ENCODE results near the gene FMN1. TPM values are rescaled to one million over a fixed set of nuclear protein-coding genes. Genes with fewer than 3 reads are reported as not detected.
A peak's percentile ranks its signal among the peaks of the same experiment; 100 is the strongest.

Gene FMN1
- total RNA-seq, 2 donors from 2014 or later, result 2.4 to 3.1 TPM

DNA sequence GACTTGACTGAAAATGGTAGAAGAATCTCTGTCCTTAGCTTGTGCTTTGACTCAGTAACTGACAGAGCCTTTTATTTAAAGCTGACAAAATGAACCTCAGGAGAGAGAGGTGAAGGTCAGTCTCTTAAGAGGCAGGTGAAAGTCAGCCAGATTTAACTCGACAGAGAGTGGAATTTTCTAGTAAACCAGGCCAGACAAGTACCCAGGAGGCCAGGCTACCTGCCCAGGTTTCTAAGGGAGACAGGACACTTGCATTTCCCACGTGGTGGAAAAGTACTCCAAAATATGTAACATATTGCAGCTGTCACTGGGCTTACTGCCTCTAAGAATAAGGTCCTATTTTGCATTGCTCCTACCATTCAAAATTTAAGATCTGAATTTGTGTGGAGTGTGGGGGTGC is 167.9 kb downstream of the FMN1 start:
- DNase-seq (ENCODE audit: low spot score), result no peak
- H3K36me3 ChIP-seq, result no peaks in the 10 kb centered on the region
- H3K27me3 ChIP-seq, result no peaks in the 10 kb centered on the region
- H3K27ac ChIP-seq, result no peak overlapping the region
- H3K9me3 ChIP-seq, result no peaks in the 10 kb centered on the region
- peaks cover 0 to 7% of the 10 kb centered on the region in 2 donors for H3K4me1 ChIP-seq
- no peak overlapping the region for H3K4me3 ChIP-seq
- TF ChIP-seq CTCF (IDR thresholded peaks at IDR 0.05), result no peak

GRCh38 chr15:33022629-33023028 is 171.9 kb downstream of the FMN1 start:
- no peaks in the 10 kb centered on the region for H3K36me3 ChIP-seq

GRCh38 chr15:33021806-33022389 is 172.6 kb downstream of the FMN1 start:
- H3K27me3 ChIP-seq, result no peaks in the 10 kb centered on the region
- peak in 1 of 2 donors; percentile 63 for TF ChIP-seq CTCF (IDR thresholded peaks at IDR 0.05)
- no peak for DNase-seq (ENCODE audit: low spot score)
- peaks cover 0 to 7% of the 10 kb centered on the region in 2 donors for H3K4me1 ChIP-seq
- no peaks in the 10 kb centered on the region for H3K9me3 ChIP-seq
- no peaks in the 10 kb centered on the region for H3K36me3 ChIP-seq
- H3K27ac ChIP-seq, result peak overlapping the region; percentile 46 to 59
- H3K4me3 ChIP-seq, result no peak overlapping the region

More at GRCh38 chr15:33022629-33023028, 171.9 kb downstream of the FMN1 start:
- Histone ChIP-seq H3K27me3 (no peaks in the 10 kb centered on the region), H3K4me3 (no peak overlapping the region), H3K9me3 (no peaks in the 10 kb centered on the region), H3K27ac (peak overlapping the region; percentile 46 to 59), H3K4me1 (peaks cover 0 to 7% of the 10 kb centered on the region in 2 donors)
- no peak for DNase-seq (ENCODE audit: low spot score)
- no peak for TF ChIP-seq CTCF (IDR thresholded peaks at IDR 0.05)

DNA sequence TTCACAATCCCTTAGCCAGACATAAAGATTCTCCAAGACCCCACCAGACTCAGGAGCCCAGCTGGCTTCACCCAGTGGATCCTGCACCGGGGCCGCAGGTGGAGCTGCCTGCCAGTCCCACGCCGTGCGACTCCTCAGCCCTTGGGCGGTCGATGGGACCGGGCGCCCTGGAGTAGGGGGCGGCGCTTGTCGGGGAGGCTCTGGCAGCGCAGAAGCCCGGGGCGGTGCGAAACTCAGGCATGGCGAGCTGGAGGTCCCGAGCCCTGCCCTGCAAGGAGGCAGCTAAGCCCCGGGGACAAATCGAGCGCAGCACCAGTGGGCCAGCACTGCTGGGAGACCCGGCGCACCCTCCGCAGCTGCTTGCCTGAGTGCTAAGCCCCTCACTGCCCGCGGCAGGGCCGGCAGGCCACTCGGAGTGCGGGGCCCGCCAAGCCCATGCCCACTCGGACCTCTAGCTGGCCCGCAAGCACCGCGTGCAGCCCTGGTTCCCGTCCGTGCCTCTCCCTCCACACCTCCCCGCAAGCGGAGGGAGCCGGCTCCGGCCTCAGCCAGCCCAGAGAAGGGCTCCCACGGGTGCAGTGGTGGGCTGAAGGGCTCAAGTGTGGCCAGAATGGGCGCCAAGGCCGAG is 175.0 kb downstream of the FMN1 start:
- no peak overlapping the region for H3K4me3 ChIP-seq
- no peaks in the 10 kb centered on the region for H3K27me3 ChIP-seq
- no peak overlapping the region for H3K27ac ChIP-seq
- H3K9me3 ChIP-seq, result no peaks in the 10 kb centered on the region
- peaks cover 0 to 7% of the 10 kb centered on the region in 2 donors for H3K4me1 ChIP-seq
- no peaks in the 10 kb centered on the region for H3K36me3 ChIP-seq
- no peak for DNase-seq (ENCODE audit: low spot score)
- TF ChIP-seq CTCF (IDR thresholded peaks at IDR 0.05), result no peak

GRCh38 chr15:33016405-33017024 is 178.0 kb downstream of the FMN1 start:
- Histone ChIP-seq H3K27ac (no peak overlapping the region), H3K36me3 (no peaks in the 10 kb centered on the region), H3K4me1 (no peaks in the 10 kb centered on the region), H3K4me3 (no peak overlapping the region), H3K9me3 (no peaks in the 10 kb centered on the region), H3K27me3 (no peaks in the 10 kb centered on the region)
- no peak for TF ChIP-seq CTCF (IDR thresholded peaks at IDR 0.05)
- no peak for DNase-seq (ENCODE audit: low spot score)

All from right atrium auricular region (tissue), 2 donors.